PC-9 (cell line): Measurements from ENCODE around the gene OLFML2A. TPM values are rescaled to one million over a fixed set of nuclear protein-coding genes. Genes with fewer than 3 reads are reported as not detected.

Experiments
- BruUV-seq: library from RNA; stranded (reverse); fragments of 400-500 nt; replicated peaks from 2 replicates; lab custom pipeline; 2021; lab: Mats Ljungman, UMichigan
- CTCF ChIA-PET: fragments of 300-600 bp; sonication (Branson Sonifier 250); formaldehyde crosslinking; loops from one replicate; lab custom pipeline; 2022; ENCODE audit warnings: antibody characterized with exemption; lab: Charles Lee
- POLR2A ChIA-PET: fragments of 300-600 bp; sonication (Branson Sonifier 250); formaldehyde crosslinking; loops from one replicate; lab custom pipeline; 2022; ENCODE audit warnings: antibody characterized with exemption; ENCODE audit not compliant: unreplicated experiment; lab: Charles Lee
- DNase-seq, 2 experiments: peaks; one replicate each; pipeline versions ENCODE4 v3.0.0 to v3.0.0-alpha.2; 2015 to 2022; ENCODE audit warnings: mixed read lengths in 1 of 2
- H2AFZ ChIP-seq: fragments of 200-600 bp; sonication (generic); 2 replicates; pipeline ENCODE4 v1.8.1; 2017; ENCODE audit warnings: antibody characterized with exemption
- H3F3A ChIP-seq: fragments of 200-600 bp; sonication (generic); 2 replicates; pipeline ENCODE4 v1.8.1; 2017; ENCODE audit warnings: antibody characterized with exemption, mild to moderate bottlenecking, low read depth; ENCODE audit not compliant: insufficient read depth
- H3K27ac ChIP-seq: fragments of 200-600 bp; sonication (generic); 2 replicates; pipeline ENCODE4 v1.6.1; 2016; ENCODE audit warnings: mixed run types
- H3K27me3 ChIP-seq: fragments of 200-600 bp; sonication (generic); 2 replicates; pipeline ENCODE4 v1.6.1; 2016; ENCODE audit warnings: low read depth, mixed run types; ENCODE audit not compliant: insufficient read depth
- H3K36me3 ChIP-seq: fragments of 200-600 bp; sonication (generic); 2 replicates; pipeline ENCODE4 v1.6.1; 2016; ENCODE audit warnings: low read depth, mixed run types
- H3K4me1 ChIP-seq: fragments of 200-600 bp; sonication (generic); replicated peaks from 2 replicates; pipeline ENCODE4 v1.6.1; 2016; ENCODE audit warnings: mixed run types; ENCODE audit not compliant: insufficient read depth
- H3K4me2 ChIP-seq: fragments of 200-600 bp; sonication (generic); 2 replicates; pipeline ENCODE4 v1.6.1; 2017; ENCODE audit warnings: mixed run types
- H3K4me3 ChIP-seq: fragments of 200-600 bp; sonication (generic); 2 replicates; pipeline ENCODE4 v1.6.1; 2016; ENCODE audit warnings: mixed run types
- H3K79me2 ChIP-seq: fragments of 200-600 bp; sonication (generic); 2 replicates; pipeline ENCODE4 v1.6.1; 2017; ENCODE audit warnings: low read depth, mixed run types
- H3K9me2 ChIP-seq: fragments of 200-600 bp; sonication (generic); 2 replicates; pipeline ENCODE4 v1.8.1; 2017; ENCODE audit warnings: mild to moderate bottlenecking; ENCODE audit not compliant: insufficient read depth
- H3K9me3 ChIP-seq: fragments of 200-600 bp; sonication (generic); 2 replicates; pipeline ENCODE4 v1.8.1; 2016; ENCODE audit warnings: low read depth; ENCODE audit not compliant: insufficient read depth
- H4K20me1 ChIP-seq: fragments of 200-600 bp; sonication (generic); 2 replicates; pipeline ENCODE4 v1.8.1; 2017; ENCODE audit not compliant: insufficient read depth
- EZH2 ChIP-seq: fragments of 200-600 bp; sonication (generic); IDR thresholded peaks from 2 replicates; pipeline ENCODE4 v1.8.0; 2017; ENCODE audit warnings: antibody characterized with exemption, low read depth
- intact Hi-C: fragments of 100-400 bp; cut with micrococcal nuclease; formaldehyde crosslinking; loops from one replicate; pipeline ENCODE4 v1.10.0; 2022; ENCODE audit not compliant: unreplicated experiment
- total RNA-seq: library from RNA; stranded (reverse); gene quantifications from 2 replicates; pipeline ENCODE4 v1.2.3, GENCODE V29; 2021
- TF ChIP-seq, protein P1 (sequence below): fragments of 200-600 bp; sonication (generic); conservative IDR thresholded peaks from 2 replicates; pipeline ENCODE4 v1.6.1; 2017; ENCODE audit warnings: mixed run types, antibody characterized with exemption, mild to moderate bottlenecking, moderate library complexity

OLFML2A gene
- total RNA-seq, 1 experiment from 2014 or later: 5.7 TPM

DNA sequence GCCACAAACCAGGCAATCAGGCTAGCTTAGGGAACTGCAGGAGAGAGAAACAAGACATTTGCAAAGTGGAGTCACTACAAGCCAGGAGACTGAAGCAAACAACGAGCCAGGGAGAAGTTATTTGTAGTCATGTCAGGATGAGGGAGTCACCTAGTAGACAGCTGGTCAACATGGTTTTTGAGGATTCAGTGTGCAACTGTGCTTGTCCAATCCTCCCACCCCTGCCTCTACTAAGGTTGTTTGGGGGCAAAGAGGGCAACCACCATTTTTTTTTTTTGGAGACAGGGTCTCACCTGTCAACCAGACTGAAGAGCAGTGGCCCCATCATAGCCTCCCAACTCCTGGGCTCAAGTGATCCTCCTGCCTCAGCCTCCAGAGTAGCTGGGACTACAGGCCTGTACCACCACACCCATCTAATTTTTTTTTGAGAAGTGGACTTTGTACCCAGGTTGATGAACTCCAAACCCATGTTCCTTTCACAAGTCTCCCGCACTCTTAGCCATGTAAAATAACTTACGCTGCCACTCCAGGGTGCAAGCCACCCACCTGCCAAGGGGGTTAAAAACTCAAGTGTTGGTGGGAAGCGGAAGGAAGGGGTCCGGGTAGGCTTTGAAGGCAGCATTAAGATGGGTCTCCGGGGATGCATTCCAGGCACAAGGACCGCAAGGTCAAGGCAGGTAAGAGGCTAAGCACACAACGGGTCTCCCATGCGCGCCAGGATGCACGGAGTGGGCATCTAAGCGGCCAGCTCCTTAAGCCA lies 83.8 kb downstream of the OLFML2A start:
- Histone ChIP-seq H3K9me3 (no peaks in the 10 kb centered on the region), H3K27ac (peak overlapping the region; percentile 93), H3K27me3 (no peaks in the 10 kb centered on the region), H3K4me2 (peak overlapping the region; percentile 97), H3K9me2 (no peaks in the 10 kb centered on the region), H4K20me1 (peaks cover 53% of the 10 kb centered on the region), H2AFZ (no peak overlapping the region), H3K4me3 (peak overlapping the region; percentile 97), H3K4me1 (peaks cover 44% of the 10 kb centered on the region), H3K36me3 (peaks cover 35% of the 10 kb centered on the region), H3K79me2 (peaks cover 34% of the 10 kb centered on the region), H3F3A (peaks cover 80% of the 10 kb centered on the region)
- no peak for TF ChIP-seq EZH2
- TF ChIP-seq, protein P1, sequence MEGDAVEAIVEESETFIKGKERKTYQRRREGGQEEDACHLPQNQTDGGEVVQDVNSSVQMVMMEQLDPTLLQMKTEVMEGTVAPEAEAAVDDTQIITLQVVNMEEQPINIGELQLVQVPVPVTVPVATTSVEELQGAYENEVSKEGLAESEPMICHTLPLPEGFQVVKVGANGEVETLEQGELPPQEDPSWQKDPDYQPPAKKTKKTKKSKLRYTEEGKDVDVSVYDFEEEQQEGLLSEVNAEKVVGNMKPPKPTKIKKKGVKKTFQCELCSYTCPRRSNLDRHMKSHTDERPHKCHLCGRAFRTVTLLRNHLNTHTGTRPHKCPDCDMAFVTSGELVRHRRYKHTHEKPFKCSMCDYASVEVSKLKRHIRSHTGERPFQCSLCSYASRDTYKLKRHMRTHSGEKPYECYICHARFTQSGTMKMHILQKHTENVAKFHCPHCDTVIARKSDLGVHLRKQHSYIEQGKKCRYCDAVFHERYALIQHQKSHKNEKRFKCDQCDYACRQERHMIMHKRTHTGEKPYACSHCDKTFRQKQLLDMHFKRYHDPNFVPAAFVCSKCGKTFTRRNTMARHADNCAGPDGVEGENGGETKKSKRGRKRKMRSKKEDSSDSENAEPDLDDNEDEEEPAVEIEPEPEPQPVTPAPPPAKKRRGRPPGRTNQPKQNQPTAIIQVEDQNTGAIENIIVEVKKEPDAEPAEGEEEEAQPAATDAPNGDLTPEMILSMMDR: no peak
- ChIA-PET POLR2A (interaction anchor here (0.5 to 0.7 kb wide), 2 partner anchors 65 to 206 kb away, joined by 5 to 13 read pairs; no protein-coding TSS in a partner anchor), CTCF (interaction anchor here (0.7 to 0.8 kb wide), 4 partner anchors 8 to 516 kb away, joined by 3 to 13 read pairs (median 4); no protein-coding TSS in a partner anchor)
- intact Hi-C loops: loop anchor here (5.0 kb wide), 1 partner anchor 203 kb away; no protein-coding TSS in a partner anchor
- BruUV-seq: TSS peak; percentile 39
- no peak for DNase-seq

DNA sequence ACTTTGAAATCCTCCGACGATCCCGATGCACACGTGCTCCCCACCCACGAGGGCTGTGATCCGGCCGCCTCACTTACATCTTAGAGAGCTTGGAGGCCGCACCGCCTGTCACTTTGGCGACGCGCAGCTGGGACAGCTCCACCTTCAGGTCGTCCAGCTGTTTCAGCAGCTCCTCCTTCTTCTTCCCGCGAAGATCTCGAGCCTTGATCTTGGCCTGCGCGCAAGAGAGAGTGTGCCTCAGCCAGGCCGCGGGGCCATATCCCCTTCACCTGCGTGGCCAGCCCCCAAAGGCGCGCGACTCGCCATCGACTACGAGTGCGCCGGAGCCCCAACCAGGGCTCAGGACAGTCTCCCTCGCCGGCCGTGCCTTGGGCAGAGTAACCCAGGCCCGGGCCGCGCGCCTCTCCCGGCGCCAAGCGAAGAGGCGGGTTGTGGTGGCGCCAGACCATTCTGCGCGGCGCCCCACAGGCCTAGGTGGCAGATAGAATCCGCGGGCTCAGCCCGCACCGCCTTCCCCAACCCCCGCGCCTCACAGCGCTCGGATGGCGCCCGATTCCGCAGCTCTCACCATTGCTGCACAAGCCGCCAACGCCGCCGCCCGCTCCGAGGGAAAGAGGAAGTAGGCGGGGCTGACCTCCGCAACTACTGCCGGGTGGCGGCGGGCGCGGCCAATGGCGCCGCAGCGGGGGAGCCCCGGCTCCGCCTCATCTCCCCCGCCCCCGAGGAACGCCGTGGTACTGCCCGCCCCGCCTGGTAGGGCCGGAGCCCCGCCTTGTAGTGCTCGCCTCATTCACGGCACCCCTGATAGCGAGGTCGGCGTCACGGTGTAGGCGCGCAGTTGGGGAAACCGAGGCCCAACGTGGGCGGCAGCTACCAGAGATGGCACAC lies 84.7 kb downstream of the OLFML2A start, which contains the start of the genes ARPC5L and RPL35:
Gene ARPC5L, plus strand, starts transcription at position 789 of the 888 bp plus-strand sequence. CDS start 7,161 bp downstream, outside the sequence.
Gene RPL35, minus strand, starts transcription at position 616 of the 888 bp plus-strand sequence. Its CDS starts 45 bp downstream, at position 571.
- Histone ChIP-seq H3K27ac (peak within 1 kb of the TSS; percentile 93), H2AFZ (peak within 1 kb of the TSS; percentile 91), H3F3A (peaks cover 75% of the 10 kb centered on the region), H3K36me3 (peaks cover 35% of the 10 kb centered on the region), H4K20me1 (peaks cover 46% of the 10 kb centered on the region), H3K27me3 (no peaks in the 10 kb centered on the region), H3K9me2 (no peaks in the 10 kb centered on the region), H3K9me3 (no peaks in the 10 kb centered on the region), H3K4me1 (peaks cover 44% of the 10 kb centered on the region), H3K79me2 (peaks cover 34% of the 10 kb centered on the region), H3K4me2 (peak within 1 kb of the TSS; percentile 97), H3K4me3 (peak within 1 kb of the TSS; percentile 97)
- peak; percentile 79 to 96 for DNase-seq
- ChIA-PET POLR2A (interaction anchor here (0.5 to 1.0 kb wide), 6 partner anchors 11 to 83 kb away, joined by 3 to 23 read pairs (median 4); no protein-coding TSS in a partner anchor), CTCF (interaction anchor here (0.6 to 1.8 kb wide), 7 partner anchors 9 to 515 kb away, joined by 3 to 7 read pairs (median 3); partner anchors contain the start of gene WDR38)
- no TSS peak for BruUV-seq
- TF ChIP-seq EZH2: no peak
- TF ChIP-seq, protein P1: no peak; the same call in 1 of the 2 replicates
- intact Hi-C loops: loop anchor here (1.0 to 5.0 kb wide), 3 partner anchors 9 to 282 kb away; partner anchors contain the start of gene SCAI
